GM23338 (cell line): Measurements from ENCODE around the gene CYTIP.

Experiments used
- EZH2phosphoT487 ChIP-seq: fragments of 200-600 bp; sonication (generic); IDR thresholded peaks from one replicate; pipeline ENCODE4 v1.8.1; 2018; ENCODE audit warnings: antibody characterized with exemption; ENCODE audit not compliant: unreplicated experiment
- STAT1 ChIP-seq: IDR thresholded peaks from one replicate; pipeline ENCODE4 v1.6.1; 2016; ENCODE audit warnings: antibody characterized with exemption; ENCODE audit not compliant: unreplicated experiment
- TF ChIP-seq, protein P1 (sequence below), 2 experiments: fragments of 200-600 bp in 1 of 2; sonication (generic) in 1 of 2; conservative IDR thresholded peaks; 2 replicates each; pipeline versions ENCODE4 v1.5.1 to v1.6.1; 2016 to 2017; ENCODE audit warnings: antibody characterized with exemption in 2 of 2, low read depth in 2 of 2, mild to moderate bottlenecking in 2 of 2, moderate library complexity in 1 of 2

DNA sequence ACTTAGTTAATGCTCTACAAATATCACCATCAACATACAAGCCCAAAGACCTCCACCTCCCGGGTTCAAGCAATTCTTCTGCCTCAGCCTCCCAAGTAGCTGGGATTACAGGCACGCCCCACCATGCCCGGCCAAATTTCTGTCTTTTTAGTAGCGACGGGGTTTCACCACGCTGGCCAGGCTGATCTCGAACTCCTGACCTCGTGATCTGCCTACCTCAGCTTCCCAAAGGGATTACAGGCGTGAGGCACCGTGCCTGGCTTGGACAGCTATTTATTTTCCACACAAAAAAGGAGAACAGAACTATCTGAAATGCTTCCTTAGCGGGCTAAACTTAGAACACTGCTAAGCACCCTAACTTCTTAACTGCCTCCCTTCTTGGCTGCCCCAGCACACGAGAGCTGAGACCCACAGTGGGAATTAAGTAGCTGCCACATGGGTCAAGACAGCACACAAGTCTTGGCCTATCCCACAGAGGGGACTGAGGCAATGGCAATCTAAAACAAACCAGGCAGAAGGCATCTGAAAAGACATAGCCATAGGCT, 24.8 kb downstream of the CYTIP start:
- TF ChIP-seq EZH2phosphoT487 = no peak
- TF ChIP-seq, protein P1, sequence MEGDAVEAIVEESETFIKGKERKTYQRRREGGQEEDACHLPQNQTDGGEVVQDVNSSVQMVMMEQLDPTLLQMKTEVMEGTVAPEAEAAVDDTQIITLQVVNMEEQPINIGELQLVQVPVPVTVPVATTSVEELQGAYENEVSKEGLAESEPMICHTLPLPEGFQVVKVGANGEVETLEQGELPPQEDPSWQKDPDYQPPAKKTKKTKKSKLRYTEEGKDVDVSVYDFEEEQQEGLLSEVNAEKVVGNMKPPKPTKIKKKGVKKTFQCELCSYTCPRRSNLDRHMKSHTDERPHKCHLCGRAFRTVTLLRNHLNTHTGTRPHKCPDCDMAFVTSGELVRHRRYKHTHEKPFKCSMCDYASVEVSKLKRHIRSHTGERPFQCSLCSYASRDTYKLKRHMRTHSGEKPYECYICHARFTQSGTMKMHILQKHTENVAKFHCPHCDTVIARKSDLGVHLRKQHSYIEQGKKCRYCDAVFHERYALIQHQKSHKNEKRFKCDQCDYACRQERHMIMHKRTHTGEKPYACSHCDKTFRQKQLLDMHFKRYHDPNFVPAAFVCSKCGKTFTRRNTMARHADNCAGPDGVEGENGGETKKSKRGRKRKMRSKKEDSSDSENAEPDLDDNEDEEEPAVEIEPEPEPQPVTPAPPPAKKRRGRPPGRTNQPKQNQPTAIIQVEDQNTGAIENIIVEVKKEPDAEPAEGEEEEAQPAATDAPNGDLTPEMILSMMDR (conservative IDR thresholded peaks at IDR 0.05; ENCODE audit: low read depth in 2 of 2) = no peak
- no peak for TF ChIP-seq STAT1
